SK-N-SH treated with all-trans-retinoic acid at 6 μM for 48 hours (cell line): Measurements from ENCODE around the gene ALX1.
A peak's percentile ranks its signal among the peaks of the same experiment; 100 is the strongest.

Experiments used
- ATAC-seq: fragments of 200-7000 bp; cut with Tn5 transposase; 3 replicates; pipeline ENCODE4 v1.9.1; 2020; ENCODE audit warnings: mild to moderate bottlenecking, moderate library complexity
- BACH2 ChIP-seq: fragments of 250-450 bp; sonication (Bioruptor Pico); IDR thresholded peaks from 2 replicates; pipeline ENCODE4 v1.9.0; 2021; ENCODE audit warnings: mild to moderate bottlenecking, borderline replicate concordance
- CREB5 ChIP-seq: fragments of 250-450 bp; sonication (Bioruptor Pico); IDR thresholded peaks from 2 replicates; pipeline ENCODE4 v1.5.1; 2020; ENCODE audit warnings: low read depth, mild to moderate bottlenecking, moderate library complexity
- CSRNP3 ChIP-seq: fragments of 250-450 bp; sonication (Bioruptor Pico); IDR thresholded peaks from 2 replicates; pipeline ENCODE4 v1.5.1; 2021; ENCODE audit warnings: mild to moderate bottlenecking, moderate library complexity
- ESRRG ChIP-seq: fragments of 250-450 bp; sonication (Bioruptor Pico); IDR thresholded peaks from 2 replicates; pipeline ENCODE4 v1.6.1; 2021; ENCODE audit warnings: mild to moderate bottlenecking
- ISL1 ChIP-seq: fragments of 250-450 bp; sonication (Bioruptor Pico); IDR thresholded peaks from 2 replicates; pipeline ENCODE4 v2.1.2; 2022; ENCODE audit warnings: mild to moderate bottlenecking, moderate library complexity
- POU6F1 ChIP-seq: fragments of 250-450 bp; sonication (Bioruptor Pico); IDR thresholded peaks from 2 replicates; pipeline ENCODE4 v1.8.0; 2021; ENCODE audit warnings: low read depth, mild to moderate bottlenecking, moderate library complexity, borderline replicate concordance
- PPARA ChIP-seq: fragments of 250-450 bp; sonication (Bioruptor Pico); IDR thresholded peaks from 2 replicates; pipeline ENCODE4 v1.5.0; 2020; ENCODE audit warnings: mild to moderate bottlenecking, borderline replicate concordance
- SNAI2 ChIP-seq: fragments of 250-450 bp; sonication (Bioruptor Pico); IDR thresholded peaks from 2 replicates; pipeline ENCODE4 v1.5.0; 2020; ENCODE audit warnings: mild to moderate bottlenecking, moderate library complexity
- TCF4 ChIP-seq: fragments of 250-450 bp; sonication (Bioruptor Pico); IDR thresholded peaks from 2 replicates; pipeline ENCODE4 v1.8.0; 2021; ENCODE audit warnings: mild to moderate bottlenecking, moderate library complexity, borderline replicate concordance
- TOX ChIP-seq: fragments of 250-450 bp; sonication (Bioruptor Pico); IDR thresholded peaks from 2 replicates; pipeline ENCODE4 v1.8.0; 2021; ENCODE audit warnings: mild to moderate bottlenecking, moderate library complexity, borderline replicate concordance
- TSHZ2 ChIP-seq: fragments of 250-450 bp; sonication (Bioruptor Pico); IDR thresholded peaks from 2 replicates; pipeline ENCODE4 v1.5.0; 2020; ENCODE audit warnings: mild to moderate bottlenecking, moderate library complexity
- ZC3H10 ChIP-seq: fragments of 250-450 bp; sonication (Bioruptor Pico); IDR thresholded peaks from 2 replicates; pipeline ENCODE4 v1.5.1; 2021; ENCODE audit warnings: mild to moderate bottlenecking, moderate library complexity
- ZFP3 ChIP-seq: fragments of 250-450 bp; sonication (Bioruptor Pico); IDR thresholded peaks from 2 replicates; pipeline ENCODE4 v1.5.0; 2020; ENCODE audit warnings: mild to moderate bottlenecking, moderate library complexity
- ZFP30 ChIP-seq: fragments of 450-650 bp; formaldehyde crosslinking; IDR thresholded peaks from 2 replicates; pipeline ENCODE4 v1.5.0; 2022; ENCODE audit warnings: mild to moderate bottlenecking, moderate library complexity
- ZNF565 ChIP-seq: fragments of 450-650 bp; formaldehyde crosslinking; conservative IDR thresholded peaks from 2 replicates; pipeline ENCODE4 v1.5.0; 2020; ENCODE audit warnings: low read depth, mild to moderate bottlenecking, moderate library complexity
- ZNF70 ChIP-seq: fragments of 450-650 bp; formaldehyde crosslinking; IDR thresholded peaks from 2 replicates; pipeline ENCODE4 v1.5.0; 2020; ENCODE audit warnings: mild to moderate bottlenecking, moderate library complexity
- ZNF8 ChIP-seq: fragments of 450-650 bp; formaldehyde crosslinking; IDR thresholded peaks from 2 replicates; pipeline ENCODE4 v1.5.0; 2020; ENCODE audit warnings: mild to moderate bottlenecking, moderate library complexity

Gene ALX1

GRCh38 chr12:85277900-85278597 is 2.0 kb upstream of the ALX1 start:
- ATAC-seq: no peak
- TF ChIP-seq ZNF565 (CRISPR knock-in tag): no peak
- no peak for TF ChIP-seq TSHZ2 (CRISPR knock-in tag)
- TF ChIP-seq, all 23 proteins: peak for 0

GRCh38 chr12:85278598-85279448 is 1.2 kb upstream of the ALX1 start:
- no peak for ATAC-seq
- TF ChIP-seq TCF4 (CRISPR knock-in tag) (no peak), ISL1 (CRISPR knock-in tag) (no peak), TOX (CRISPR knock-in tag) (no peak), ZNF565 (CRISPR knock-in tag) (no peak), ZC3H10 (no peak), PPARA (no peak), POU6F1 (CRISPR knock-in tag) (no peak), CSRNP3 (CRISPR knock-in tag) (no peak), ZFP30 (CRISPR knock-in tag) (no peak), ZNF70 (CRISPR knock-in tag) (no peak)

- TF ChIP-seq ZNF8 (CRISPR knock-in tag) (no peak), ESRRG (CRISPR knock-in tag) (no peak), TSHZ2 (CRISPR knock-in tag) (no peak)
- TF ChIP-seq, all 23 proteins: peak for 0
- ATAC-seq: peak; percentile 72
These were observed 413 bp upstream of the ALX1 start for GRCh38 chr12:85279449-85280164.

- no peak for ATAC-seq
These were observed 1.1 kb downstream of the ALX1 start for GRCh38 chr12:85280984-85281630.

More at GRCh38 chr12:85280984-85281630, 1.1 kb downstream of the ALX1 start:
- TF ChIP-seq TCF4 (CRISPR knock-in tag): no peak
- no peak for TF ChIP-seq SNAI2 (CRISPR knock-in tag)
- no peak for TF ChIP-seq ZFP3 (CRISPR knock-in tag)
- TF ChIP-seq BACH2 (CRISPR knock-in tag): no peak
- TF ChIP-seq CREB5 (CRISPR knock-in tag): no peak
- no peak for TF ChIP-seq ESRRG (CRISPR knock-in tag)
